Nephron (organoid): Measurements from ENCODE around the gene PRIMA1.

Experiments
- H3K27ac Mint-ChIP-seq, 3 experiments: 2 replicates each; pipeline ENCODE4 v1.8.0; 2020; ENCODE audit warnings: mixed read lengths in 3 of 3, mild to moderate bottlenecking in 2 of 3, moderate library complexity in 1 of 3
- H3K27me3 Mint-ChIP-seq: 2 replicates; pipeline ENCODE4 v1.8.0; 2021; ENCODE audit warnings: low read depth, mild to moderate bottlenecking, moderate library complexity, mixed read lengths
- H3K36me3 Mint-ChIP-seq: 2 replicates; pipeline ENCODE4 v1.8.0; 2020; ENCODE audit warnings: low read depth, mixed read lengths
- H3K4me1 Mint-ChIP-seq: 2 replicates; pipeline ENCODE4 v1.8.0; 2020; ENCODE audit warnings: mixed read lengths
- H3K4me3 Mint-ChIP-seq, 3 experiments: 2 replicates each; pipeline ENCODE4 v1.8.0; 2020; ENCODE audit warnings: mild to moderate bottlenecking in 3 of 3, mixed read lengths in 3 of 3, moderate library complexity in 2 of 3
- H3K9me3 Mint-ChIP-seq: 2 replicates; pipeline ENCODE4 v1.8.0; 2020; ENCODE audit warnings: mixed read lengths
- TF ChIP-seq, protein P1 (sequence below), 3 experiments: fragments of 200-600 bp; sonication (generic); IDR thresholded peaks; one replicate each; pipeline ENCODE4 v1.5.0; 2021; ENCODE audit warnings: antibody characterized with exemption in 3 of 3; ENCODE audit not compliant: unreplicated experiment in 3 of 3

PRIMA1 gene

DNA sequence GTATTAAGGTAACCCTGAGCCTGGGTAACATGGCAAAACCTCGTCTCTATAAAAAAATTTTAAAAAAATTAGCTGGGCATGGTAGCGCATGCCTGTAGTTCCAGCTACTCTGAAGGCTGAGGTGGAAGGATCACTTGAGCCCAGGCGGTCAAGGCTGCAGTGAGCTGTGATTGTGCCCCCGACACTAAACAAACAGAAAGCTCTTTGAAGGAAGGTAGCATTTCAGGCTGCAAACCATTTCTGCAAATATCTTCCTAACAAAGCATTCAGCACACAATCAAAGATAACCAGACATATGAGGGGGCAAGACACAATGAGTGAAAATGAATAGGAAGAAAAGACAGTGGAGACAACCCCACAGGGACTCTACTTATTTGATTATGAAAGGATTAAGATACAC is 118.7 kb downstream of the PRIMA1 start:
- no peak overlapping the region for H3K4me3 Mint-ChIP-seq
- H3K36me3 Mint-ChIP-seq, result peaks cover 12% of the 10 kb centered on the region
- no peak overlapping the region for H3K27ac Mint-ChIP-seq
- peaks cover 26% of the 10 kb centered on the region for H3K9me3 Mint-ChIP-seq
- no peaks in the 10 kb centered on the region for H3K27me3 Mint-ChIP-seq
- TF ChIP-seq, protein P1, sequence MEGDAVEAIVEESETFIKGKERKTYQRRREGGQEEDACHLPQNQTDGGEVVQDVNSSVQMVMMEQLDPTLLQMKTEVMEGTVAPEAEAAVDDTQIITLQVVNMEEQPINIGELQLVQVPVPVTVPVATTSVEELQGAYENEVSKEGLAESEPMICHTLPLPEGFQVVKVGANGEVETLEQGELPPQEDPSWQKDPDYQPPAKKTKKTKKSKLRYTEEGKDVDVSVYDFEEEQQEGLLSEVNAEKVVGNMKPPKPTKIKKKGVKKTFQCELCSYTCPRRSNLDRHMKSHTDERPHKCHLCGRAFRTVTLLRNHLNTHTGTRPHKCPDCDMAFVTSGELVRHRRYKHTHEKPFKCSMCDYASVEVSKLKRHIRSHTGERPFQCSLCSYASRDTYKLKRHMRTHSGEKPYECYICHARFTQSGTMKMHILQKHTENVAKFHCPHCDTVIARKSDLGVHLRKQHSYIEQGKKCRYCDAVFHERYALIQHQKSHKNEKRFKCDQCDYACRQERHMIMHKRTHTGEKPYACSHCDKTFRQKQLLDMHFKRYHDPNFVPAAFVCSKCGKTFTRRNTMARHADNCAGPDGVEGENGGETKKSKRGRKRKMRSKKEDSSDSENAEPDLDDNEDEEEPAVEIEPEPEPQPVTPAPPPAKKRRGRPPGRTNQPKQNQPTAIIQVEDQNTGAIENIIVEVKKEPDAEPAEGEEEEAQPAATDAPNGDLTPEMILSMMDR (IDR thresholded peaks at IDR 0.05; ENCODE audit: unreplicated experiment in 3 of 3), result no peak
- H3K4me1 Mint-ChIP-seq, result no peaks in the 10 kb centered on the region
